Measurements from ENCODE around the gene SPTBN1. TPM values are rescaled to one million over a fixed set of nuclear protein-coding genes. Genes with fewer than 3 reads are reported as not detected.

Gene SPTBN1
- total and polyA plus RNA-seq, 2 experiments from 2014 or later: 58.1 to 204 TPM

- H3K4me3 ChIP-seq: no peak overlapping the region
- peaks cover 65% of the 10 kb centered on the region for H3K4me1 Mint-ChIP-seq
These were observed 130.4 kb downstream of the SPTBN1 start for GRCh38 chr2:54586494-54586893.

More at GRCh38 chr2:54586494-54586893, 130.4 kb downstream of the SPTBN1 start:
- Histone ChIP-seq H3K4me1 (ENCODE audit: insufficient read depth) (peaks cover 60% of the 10 kb centered on the region), H3K79me2 (replicated peaks; ENCODE audit: insufficient read depth) (peaks cover 100% of the 10 kb centered on the region), H3K27ac (ENCODE audit: low read depth) (no peak overlapping the region), H3K9me2 (ENCODE audit: insufficient read depth) (no peaks in the 10 kb centered on the region), H4K20me1 (replicated peaks; ENCODE audit: insufficient read depth) (peaks cover 77% of the 10 kb centered on the region), H3K27me3 (ENCODE audit: insufficient read depth) (no peaks in the 10 kb centered on the region), H2AFZ (no peak overlapping the region), H3K4me2 (no peak overlapping the region), H3F3A (replicated peaks; ENCODE audit: low read depth) (no peaks in the 10 kb centered on the region), H3K36me3 (ENCODE audit: insufficient read depth) (no peaks in the 10 kb centered on the region)
- Mint-ChIP-seq H3K27ac (no peak overlapping the region), H3K27me3 (ENCODE audit: insufficient read depth, low read depth, poor library complexity) (peaks cover 8% of the 10 kb centered on the region), H3K4me3 (no peak overlapping the region), H3K36me3 (ENCODE audit: low read depth) (no peaks in the 10 kb centered on the region), H3K9me3 (no peaks in the 10 kb centered on the region)
- DNase-seq (ENCODE audit: low spot score): no peak
- no peak for ATAC-seq
- TF ChIP-seq NANOG (IDR thresholded peaks at IDR 0.05; ENCODE audit: borderline replicate concordance): no peak
- no peak for TF ChIP-seq CTCF (conservative IDR thresholded peaks at IDR 0.05; ENCODE audit: low read depth in 2 of 2)
- TF ChIP-seq CREB1 (CRISPR knock-in tag; IDR thresholded peaks at IDR 0.05; ENCODE audit: low read depth): no peak
- TF ChIP-seq REST (IDR thresholded peaks at IDR 0.05; ENCODE audit: unreplicated experiment): no peak
- TF ChIP-seq ZNF462 (CRISPR knock-in tag; IDR thresholded peaks at IDR 0.05): no peak
- no peak for TF ChIP-seq ZNF331 (CRISPR knock-in tag; IDR thresholded peaks at IDR 0.05; ENCODE audit: low read depth)
- no peak for TF ChIP-seq ZNF114 (CRISPR knock-in tag; IDR thresholded peaks at IDR 0.05)
- no peak for TF ChIP-seq EZH2phosphoT487 (IDR thresholded peaks at IDR 0.05; ENCODE audit: unreplicated experiment)
- no peak for TF ChIP-seq POLR2AphosphoS5 (IDR thresholded peaks at IDR 0.05; ENCODE audit: low read depth)
- no peak for TF ChIP-seq ETS1 (IDR thresholded peaks at IDR 0.05)
- no peak for TF ChIP-seq EZH2 (IDR thresholded peaks at IDR 0.05; ENCODE audit: low read depth, unreplicated experiment)
- no peak for TF ChIP-seq JUNB (IDR thresholded peaks at IDR 0.05; ENCODE audit: unreplicated experiment)
- TF ChIP-seq STAT1 (IDR thresholded peaks at IDR 0.05; ENCODE audit: unreplicated experiment): no peak

All from GM23338 (cell line).